Measurements from ENCODE around the gene PAWR.
A peak's percentile ranks its signal among the peaks of the same experiment; 100 is the strongest.

The PAWR gene, protein sequence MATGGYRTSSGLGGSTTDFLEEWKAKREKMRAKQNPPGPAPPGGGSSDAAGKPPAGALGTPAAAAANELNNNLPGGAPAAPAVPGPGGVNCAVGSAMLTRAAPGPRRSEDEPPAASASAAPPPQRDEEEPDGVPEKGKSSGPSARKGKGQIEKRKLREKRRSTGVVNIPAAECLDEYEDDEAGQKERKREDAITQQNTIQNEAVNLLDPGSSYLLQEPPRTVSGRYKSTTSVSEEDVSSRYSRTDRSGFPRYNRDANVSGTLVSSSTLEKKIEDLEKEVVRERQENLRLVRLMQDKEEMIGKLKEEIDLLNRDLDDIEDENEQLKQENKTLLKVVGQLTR

GRCh38 chr12:79690638-79691510 is at the start of gene PAWR:
TSS of gene PAWR (minus strand) at chr12:79690964. CDS start at chr12:79690244, 720 bp downstream.
- peak; percentile 84 for DNase-seq
- no peaks in the 10 kb centered on the region for H3K36me3 ChIP-seq (replicated peaks; ENCODE audit: insufficient read depth, low read length)
- H3K27me3 ChIP-seq (replicated peaks; ENCODE audit: insufficient read depth, low read length), result no peaks in the 10 kb centered on the region

DNA sequence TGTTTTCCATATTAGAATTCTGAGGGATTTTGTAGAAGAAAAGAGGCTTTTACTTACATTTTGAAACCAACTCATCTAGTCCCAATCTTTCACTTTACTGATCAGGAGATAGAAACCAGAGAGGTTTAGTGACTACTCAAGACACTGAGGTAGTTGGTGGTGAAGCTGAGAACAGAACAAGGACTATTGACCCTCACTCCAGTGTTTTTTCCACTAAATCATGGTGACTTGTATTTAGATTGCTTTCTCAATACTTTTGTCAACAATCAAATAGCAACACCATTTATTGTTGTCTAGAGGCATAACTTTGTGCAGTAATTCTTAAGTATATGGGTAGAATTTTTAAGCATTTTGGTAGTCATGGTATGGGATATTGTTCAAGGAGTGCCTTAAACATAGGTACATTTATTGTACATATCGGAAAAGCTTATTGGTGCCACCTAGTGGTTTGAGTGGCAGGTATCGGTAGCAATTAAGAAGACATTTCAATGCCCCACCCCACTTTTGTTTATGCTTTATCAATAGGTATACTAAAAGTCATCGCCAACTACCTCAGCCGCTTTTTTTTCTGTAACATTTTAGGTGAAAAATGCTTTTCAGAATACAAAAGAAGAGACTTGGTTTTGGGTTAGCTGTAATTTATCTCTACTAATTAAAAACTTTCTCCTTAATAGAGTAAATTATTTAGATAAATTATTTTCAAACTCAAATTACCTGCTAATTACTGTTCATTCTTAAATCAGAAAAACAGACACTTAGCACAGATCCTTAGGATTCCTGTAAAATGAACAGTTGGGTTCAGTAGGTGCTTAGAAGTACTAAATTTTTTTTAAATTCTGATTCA is 47.3 kb upstream of the PAWR start:
- H3K27me3 ChIP-seq (replicated peaks; ENCODE audit: insufficient read depth, low read length), result no peaks in the 10 kb centered on the region
- H3K27ac ChIP-seq (ENCODE audit: low read length), result no peak overlapping the region
- DNase-seq, result peak; percentile 65
- no peaks in the 10 kb centered on the region for H3K4me1 ChIP-seq (ENCODE audit: low read length)
- no peaks in the 10 kb centered on the region for H3K9me2 ChIP-seq (replicated peaks; ENCODE audit: insufficient read depth, low read length)
- no peak overlapping the region for H3K4me2 ChIP-seq (ENCODE audit: low read depth, low read length)
- no peak overlapping the region for H3K9ac ChIP-seq (ENCODE audit: low read length)
- H3K4me3 ChIP-seq (ENCODE audit: low read length), result no peak overlapping the region
- H3F3A ChIP-seq (ENCODE audit: insufficient read depth, low read length), result no peaks in the 10 kb centered on the region
- TF ChIP-seq CTCF (IDR thresholded peaks at IDR 0.05; ENCODE audit: low read length), result peak; percentile 77
- no peak for TF ChIP-seq EZH2phosphoT487 (IDR thresholded peaks at IDR 0.05; ENCODE audit: low read length)
- H3K9me3 ChIP-seq (replicated peaks; ENCODE audit: insufficient read depth, low read length), result no peaks in the 10 kb centered on the region
- no peaks in the 10 kb centered on the region for H4K20me1 ChIP-seq (ENCODE audit: insufficient read depth, low read length)
- no peak overlapping the region for H2AFZ ChIP-seq (ENCODE audit: low read length)
- H3K36me3 ChIP-seq (replicated peaks; ENCODE audit: insufficient read depth, low read length), result no peaks in the 10 kb centered on the region
- no peaks in the 10 kb centered on the region for H3K79me2 ChIP-seq (ENCODE audit: low read length)

More at GRCh38 chr12:79690638-79691510, at the start of gene PAWR:
- H3K4me3 ChIP-seq (ENCODE audit: low read length), result peak within 1 kb of the TSS; percentile 94
- H3F3A ChIP-seq (ENCODE audit: insufficient read depth, low read length), result peaks cover 16% of the 10 kb centered on the region; the same call in 1 of the 2 replicates
- peak within 1 kb of the TSS; percentile 71; the same call in 1 of the 2 replicates for H3K27ac ChIP-seq (ENCODE audit: low read length)
- no peak for TF ChIP-seq EZH2phosphoT487 (IDR thresholded peaks at IDR 0.05; ENCODE audit: low read length)
- TF ChIP-seq EZH2 (optimal IDR thresholded peaks at IDR 0.05; ENCODE audit: low read depth, low read length), result no peak
- TF ChIP-seq CTCF (IDR thresholded peaks at IDR 0.05; ENCODE audit: low read length), result peak; percentile 30
- H3K9me3 ChIP-seq (replicated peaks; ENCODE audit: insufficient read depth, low read length), result no peaks in the 10 kb centered on the region
- H3K4me2 ChIP-seq (ENCODE audit: low read depth, low read length), result peak within 1 kb of the TSS; percentile 98
- peaks cover 5% of the 10 kb centered on the region; the same call in 1 of the 2 replicates for H3K4me1 ChIP-seq (ENCODE audit: low read length)
- no peaks in the 10 kb centered on the region for H3K9me2 ChIP-seq (replicated peaks; ENCODE audit: insufficient read depth, low read length)
- H3K79me2 ChIP-seq (ENCODE audit: low read length), result peaks cover 43% of the 10 kb centered on the region
- peak within 1 kb of the TSS; percentile 93 for H2AFZ ChIP-seq (ENCODE audit: low read length)
- peak within 1 kb of the TSS; percentile 71 for H3K9ac ChIP-seq (ENCODE audit: low read length)
- H4K20me1 ChIP-seq (ENCODE audit: insufficient read depth, low read length), result 0 out of 2 replicates have a peak, but pooled peaks cover 8% of the 10 kb centered on the region

GRCh38 chr12:79732638-79733037 is 41.9 kb upstream of the PAWR start:
- Histone ChIP-seq H3K27me3 (replicated peaks; ENCODE audit: insufficient read depth, low read length) (no peaks in the 10 kb centered on the region), H3K9me3 (replicated peaks; ENCODE audit: insufficient read depth, low read length) (no peaks in the 10 kb centered on the region), H3K4me2 (ENCODE audit: low read depth, low read length) (no peak overlapping the region), H3K79me2 (ENCODE audit: low read length) (no peaks in the 10 kb centered on the region), H2AFZ (ENCODE audit: low read length) (no peak overlapping the region), H3K36me3 (replicated peaks; ENCODE audit: insufficient read depth, low read length) (no peaks in the 10 kb centered on the region), H3K4me3 (ENCODE audit: low read length) (no peak overlapping the region), H4K20me1 (ENCODE audit: insufficient read depth, low read length) (no peaks in the 10 kb centered on the region), H3K9me2 (replicated peaks; ENCODE audit: insufficient read depth, low read length) (no peaks in the 10 kb centered on the region), H3K4me1 (ENCODE audit: low read length) (no peaks in the 10 kb centered on the region), H3K9ac (ENCODE audit: low read length) (no peak overlapping the region), H3F3A (ENCODE audit: insufficient read depth, low read length) (no peaks in the 10 kb centered on the region), H3K27ac (ENCODE audit: low read length) (no peak overlapping the region)
- TF ChIP-seq CTCF (IDR thresholded peaks at IDR 0.05; ENCODE audit: low read length), result no peak
- TF ChIP-seq EZH2 (optimal IDR thresholded peaks at IDR 0.05; ENCODE audit: low read depth, low read length), result no peak
- TF ChIP-seq EZH2phosphoT487 (IDR thresholded peaks at IDR 0.05; ENCODE audit: low read length), result no peak
- DNase-seq, result no peak

Data from MM.1S (cell line).